Effector memory CD4-positive, alpha-beta T cell (primary cell): ENCODE results near the gene UNC80.

ENCODE experiments used
- DNase-seq, 3 donors: peaks; one replicate each; pipeline ENCODE4 v3.0.0-alpha.2; 2020
- H3K27ac ChIP-seq: 2 replicates; pipeline ENCODE4 v1.7.0; 2013; ENCODE audit warnings: mild to moderate bottlenecking, low read length, moderate library complexity; ENCODE audit not compliant: insufficient read depth, poor library complexity, severe bottlenecking
- H3K27me3 ChIP-seq: replicated peaks from 2 replicates; pipeline ENCODE4 v1.7.0; 2013; ENCODE audit warnings: mild to moderate bottlenecking, low read length; ENCODE audit not compliant: insufficient read depth, control insufficient read depth, poor library complexity, severe bottlenecking
- H3K36me3 ChIP-seq: 2 replicates; pipeline ENCODE4 v1.7.0; 2013; ENCODE audit warnings: mild to moderate bottlenecking, low read length, moderate library complexity; ENCODE audit not compliant: control insufficient read depth, insufficient read depth
- H3K4me1 ChIP-seq: 2 replicates; pipeline ENCODE4 v1.7.0; 2013; ENCODE audit warnings: low read length, mild to moderate bottlenecking; ENCODE audit not compliant: control insufficient read depth, insufficient read depth, poor library complexity, severe bottlenecking
- H3K4me3 ChIP-seq: 2 replicates; pipeline ENCODE4 v1.7.0; 2013; ENCODE audit warnings: low read length, low read depth, mild to moderate bottlenecking; ENCODE audit not compliant: insufficient read depth, poor library complexity, severe bottlenecking
- H3K9me3 ChIP-seq: 2 replicates; pipeline ENCODE4 v1.7.0; 2013; ENCODE audit warnings: mild to moderate bottlenecking, low read length, moderate library complexity; ENCODE audit not compliant: control insufficient read depth

Gene UNC80

GRCh38 chr2:209929369-209929768 is 157.7 kb downstream of the UNC80 start:
- no peaks in the 10 kb centered on the region for H3K27me3 ChIP-seq
- no peaks in the 10 kb centered on the region for H3K9me3 ChIP-seq
- no peak for DNase-seq
- H3K36me3 ChIP-seq: no peaks in the 10 kb centered on the region
- no peak overlapping the region for H3K27ac ChIP-seq
- no peaks in the 10 kb centered on the region for H3K4me1 ChIP-seq
- H3K4me3 ChIP-seq: no peak overlapping the region

- no peaks in the 10 kb centered on the region for H3K27me3 ChIP-seq
- no peak overlapping the region for H3K4me3 ChIP-seq
- DNase-seq: no peak
- H3K27ac ChIP-seq: no peak overlapping the region
- no peaks in the 10 kb centered on the region for H3K9me3 ChIP-seq
- no peaks in the 10 kb centered on the region for H3K4me1 ChIP-seq
- no peaks in the 10 kb centered on the region for H3K36me3 ChIP-seq
Observed at GRCh38 chr2:209933499-209934483, 162.2 kb downstream of the UNC80 start.

- H3K4me1 ChIP-seq: no peaks in the 10 kb centered on the region
- no peaks in the 10 kb centered on the region for H3K36me3 ChIP-seq
- H3K27ac ChIP-seq: no peak overlapping the region
- H3K4me3 ChIP-seq: no peak overlapping the region
- H3K9me3 ChIP-seq: no peaks in the 10 kb centered on the region
- DNase-seq: no peak
- no peaks in the 10 kb centered on the region for H3K27me3 ChIP-seq
Observed at GRCh38 chr2:209936106-209936666, 164.6 kb downstream of the UNC80 start.

- H3K9me3 ChIP-seq: no peaks in the 10 kb centered on the region
- DNase-seq: no peak
- H3K4me1 ChIP-seq: no peaks in the 10 kb centered on the region
- no peaks in the 10 kb centered on the region for H3K27me3 ChIP-seq
- H3K27ac ChIP-seq: no peak overlapping the region
- no peaks in the 10 kb centered on the region for H3K36me3 ChIP-seq
- H3K4me3 ChIP-seq: no peak overlapping the region
Observed at GRCh38 chr2:209937893-209938292, 166.3 kb downstream of the UNC80 start.

- H3K4me1 ChIP-seq: no peaks in the 10 kb centered on the region
- no peak overlapping the region for H3K4me3 ChIP-seq
- no peaks in the 10 kb centered on the region for H3K36me3 ChIP-seq
- H3K9me3 ChIP-seq: no peaks in the 10 kb centered on the region
- no peaks in the 10 kb centered on the region for H3K27me3 ChIP-seq
- no peak overlapping the region for H3K27ac ChIP-seq
- DNase-seq: no peak
Observed at GRCh38 chr2:209938906-209939305, 167.3 kb downstream of the UNC80 start.

- no peak overlapping the region for H3K4me3 ChIP-seq
- H3K9me3 ChIP-seq: no peaks in the 10 kb centered on the region
- no peaks in the 10 kb centered on the region for H3K27me3 ChIP-seq
- H3K4me1 ChIP-seq: no peaks in the 10 kb centered on the region
- no peaks in the 10 kb centered on the region for H3K36me3 ChIP-seq
- H3K27ac ChIP-seq: no peak overlapping the region
- DNase-seq: no peak
Observed at GRCh38 chr2:209940936-209941335, 169.3 kb downstream of the UNC80 start.

GRCh38 chr2:209942426-209942825 is 170.8 kb downstream of the UNC80 start:
- DNase-seq: no peak
- Histone ChIP-seq H3K4me1 (no peaks in the 10 kb centered on the region), H3K36me3 (no peaks in the 10 kb centered on the region), H3K9me3 (no peaks in the 10 kb centered on the region), H3K4me3 (no peak overlapping the region), H3K27me3 (no peaks in the 10 kb centered on the region), H3K27ac (no peak overlapping the region)

- H3K9me3 ChIP-seq: no peaks in the 10 kb centered on the region
- H3K27me3 ChIP-seq: no peaks in the 10 kb centered on the region
- no peaks in the 10 kb centered on the region for H3K36me3 ChIP-seq
- DNase-seq: no peak
- no peak overlapping the region for H3K27ac ChIP-seq
- H3K4me3 ChIP-seq: no peak overlapping the region
- H3K4me1 ChIP-seq: no peaks in the 10 kb centered on the region
Observed at GRCh38 chr2:209942936-209943605, 171.4 kb downstream of the UNC80 start.

- H3K4me1 ChIP-seq: no peaks in the 10 kb centered on the region
- no peak overlapping the region for H3K27ac ChIP-seq
- no peaks in the 10 kb centered on the region for H3K36me3 ChIP-seq
- no peaks in the 10 kb centered on the region for H3K9me3 ChIP-seq
- DNase-seq: no peak
- no peaks in the 10 kb centered on the region for H3K27me3 ChIP-seq
- no peak overlapping the region for H3K4me3 ChIP-seq
Observed at GRCh38 chr2:209943776-209944175, 172.1 kb downstream of the UNC80 start.

GRCh38 chr2:209946539-209946938 is 174.9 kb downstream of the UNC80 start:
- Histone ChIP-seq H3K4me1 (no peaks in the 10 kb centered on the region), H3K4me3 (no peak overlapping the region), H3K9me3 (no peaks in the 10 kb centered on the region), H3K27me3 (no peaks in the 10 kb centered on the region), H3K27ac (no peak overlapping the region), H3K36me3 (no peaks in the 10 kb centered on the region)
- no peak for DNase-seq
